GM21423 (cell line): ENCODE measurements around the gene CNR1.
A peak's percentile ranks its signal among the peaks of the same experiment; 100 is the strongest.

ENCODE experiments used
- ATAC-seq: cut with Tn5 transposase; IDR thresholded peaks from one replicate; pipeline ENCODE4 v1.9.1; 2021; ENCODE audit warnings: mild to moderate bottlenecking, moderate library complexity; ENCODE audit not compliant: unreplicated experiment

The CNR1 gene

DNA sequence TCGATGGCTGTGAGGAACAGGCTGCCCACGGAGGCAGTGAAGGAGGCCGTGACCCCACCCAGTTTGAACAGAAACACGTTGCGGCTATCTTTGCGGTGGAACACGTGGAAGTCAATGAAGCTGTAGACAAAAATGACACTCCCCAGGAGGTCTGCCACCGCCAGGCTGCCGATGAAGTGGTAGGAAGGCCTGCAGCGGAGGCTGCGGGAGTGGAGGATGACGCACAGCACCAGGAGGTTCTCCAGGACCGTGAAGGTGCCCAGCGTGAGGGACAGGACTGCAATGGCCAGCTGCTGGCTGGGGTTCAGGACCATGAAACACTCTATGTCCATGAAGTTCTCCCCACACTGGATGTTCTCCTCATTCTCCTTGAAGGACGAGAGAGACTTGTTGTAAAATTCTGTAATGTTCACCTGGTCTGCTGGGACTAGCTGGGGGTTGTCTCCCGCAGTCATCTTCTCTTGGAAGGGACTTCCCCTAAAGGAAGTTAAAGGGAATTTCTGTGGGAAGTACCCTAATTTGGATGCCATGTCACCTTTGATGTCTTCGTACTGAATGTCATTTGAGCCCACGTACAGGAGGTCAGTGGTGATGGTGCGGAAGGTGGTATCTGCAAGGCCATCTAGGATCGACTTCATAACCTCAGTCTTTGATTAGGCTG, 21.4 kb downstream of the CNR1 start:
- no peak for ATAC-seq

DNA sequence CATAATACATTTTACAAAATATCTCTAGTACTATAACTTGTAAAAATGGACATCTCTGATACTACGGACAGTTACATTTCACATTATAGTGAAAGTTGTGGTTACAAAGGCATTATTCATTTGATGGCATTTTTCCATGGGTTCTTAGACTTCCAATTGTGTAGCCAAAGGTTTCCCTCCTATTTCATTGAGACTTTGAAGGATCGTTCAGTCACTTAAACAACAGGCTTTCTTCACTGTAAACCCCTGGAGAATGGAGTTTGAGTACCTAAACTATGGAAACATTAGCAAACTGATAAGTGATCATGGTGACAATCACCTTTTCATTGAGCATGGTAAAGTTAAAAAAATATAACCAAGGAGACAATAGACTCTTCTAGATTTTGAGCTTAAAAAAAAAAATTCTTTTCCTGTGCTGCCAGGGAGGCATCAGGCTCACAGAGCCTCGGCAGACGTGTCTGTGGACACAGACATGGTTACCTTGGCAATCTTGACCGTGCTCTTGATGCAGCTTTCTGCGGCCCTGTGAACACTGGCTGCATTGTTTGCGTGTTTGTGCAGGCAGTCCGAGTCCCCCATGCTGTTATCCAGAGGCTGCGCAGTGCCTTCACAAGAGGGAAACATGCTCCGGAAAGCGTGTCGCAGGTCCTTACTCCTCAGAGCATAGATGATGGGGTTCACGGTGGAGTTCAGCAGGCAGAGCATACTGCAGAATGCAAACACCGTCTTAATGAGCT, 22.6 kb downstream of the CNR1 start:
- no peak for ATAC-seq

DNA sequence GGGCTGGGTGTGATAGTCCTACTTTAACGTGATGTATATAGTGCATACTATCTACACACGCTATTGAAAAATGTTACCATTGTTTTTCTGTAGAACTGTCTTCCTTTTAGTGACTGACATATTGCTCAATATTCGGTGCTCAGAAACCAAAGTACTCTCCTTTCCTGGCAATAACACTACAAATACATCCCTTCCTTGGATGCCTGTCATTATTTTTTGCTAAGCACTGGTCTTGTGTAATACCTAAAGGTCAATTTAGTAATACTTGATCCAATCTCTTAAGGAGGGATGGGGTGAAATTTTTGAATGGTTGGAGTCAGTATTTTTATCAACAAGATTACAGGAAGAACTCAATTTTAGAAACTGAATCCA, 23.9 kb downstream of the CNR1 start:
- no peak for ATAC-seq

DNA sequence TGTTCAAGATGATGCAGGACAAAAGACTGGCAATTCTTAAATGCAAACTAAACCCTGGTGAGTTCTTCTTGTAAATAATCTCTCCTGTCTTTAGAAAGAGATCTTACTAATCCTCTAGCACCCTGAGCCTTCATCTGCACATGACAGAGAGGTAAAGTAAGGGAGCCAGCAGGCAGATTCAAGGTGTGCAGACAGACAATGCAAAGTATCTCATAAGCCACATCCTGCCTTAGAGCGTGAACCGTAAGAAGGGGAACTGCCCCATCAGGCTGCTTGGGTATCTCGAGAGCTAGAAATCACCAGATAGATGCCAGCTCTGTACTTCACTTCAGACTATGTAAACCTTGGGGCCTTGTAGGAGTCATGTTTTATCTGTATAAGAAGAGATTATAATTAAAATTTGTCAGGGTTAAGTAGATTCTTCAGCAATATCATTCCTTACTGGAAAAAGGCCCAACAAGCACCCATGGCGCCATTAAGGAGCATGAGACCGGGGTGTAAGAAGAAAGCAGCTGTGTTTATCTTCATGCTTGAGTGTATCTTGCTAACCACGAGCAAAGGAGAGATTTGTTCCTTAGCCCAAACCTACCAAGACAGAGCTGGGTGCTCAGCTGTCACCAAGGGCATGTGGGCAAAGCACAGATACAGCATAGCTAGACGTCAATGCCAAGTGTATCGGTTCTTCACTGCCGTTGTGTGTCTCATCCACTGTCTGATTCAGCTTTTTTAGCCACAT, 24.4 kb downstream of the CNR1 start:
- peak; percentile 94 for ATAC-seq

DNA sequence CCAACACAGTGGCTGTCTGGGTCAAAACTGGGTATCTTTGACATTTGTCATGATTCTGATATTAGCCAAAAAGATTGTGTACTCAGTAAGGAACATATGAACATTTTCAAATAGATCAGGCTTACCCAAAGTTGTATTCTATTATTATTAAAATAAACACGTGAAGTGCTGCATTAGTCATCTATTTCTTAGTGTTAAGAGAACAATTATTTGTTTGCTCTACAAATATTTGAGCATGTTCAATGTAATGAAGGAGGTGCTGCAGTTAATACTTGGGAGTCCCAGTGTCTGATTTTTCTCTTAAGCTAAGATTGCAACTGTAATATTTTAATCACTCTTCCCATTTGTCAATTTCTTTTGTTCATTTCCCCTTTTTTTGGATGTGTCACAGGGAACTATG, 28.2 kb downstream of the CNR1 start:
- no peak for ATAC-seq

DNA sequence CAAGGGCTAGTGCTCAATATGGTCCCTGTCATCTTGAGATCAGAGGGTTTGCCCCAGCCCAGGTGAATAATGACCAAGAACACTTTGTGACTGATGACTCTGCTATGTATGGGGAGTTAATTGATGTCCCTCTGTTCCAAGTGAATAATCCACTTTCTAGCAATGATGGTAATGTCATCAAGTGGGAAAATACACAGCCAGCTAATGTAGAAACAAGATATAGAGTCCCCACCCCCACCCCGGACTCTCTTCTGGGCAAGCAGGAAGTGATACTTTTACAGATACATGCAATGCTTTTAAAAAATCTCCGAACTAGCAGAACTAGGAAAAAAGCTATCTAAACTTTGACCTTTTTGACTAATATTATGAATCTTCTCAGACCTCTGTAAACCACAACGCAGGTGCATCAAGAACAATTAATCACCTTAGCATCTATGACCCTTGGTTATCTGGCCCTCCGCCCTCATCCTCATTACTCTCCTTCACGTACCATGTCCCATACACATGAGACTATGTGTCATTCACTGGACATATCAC, 30.5 kb downstream of the CNR1 start:
- peak; percentile 73 for ATAC-seq

DNA sequence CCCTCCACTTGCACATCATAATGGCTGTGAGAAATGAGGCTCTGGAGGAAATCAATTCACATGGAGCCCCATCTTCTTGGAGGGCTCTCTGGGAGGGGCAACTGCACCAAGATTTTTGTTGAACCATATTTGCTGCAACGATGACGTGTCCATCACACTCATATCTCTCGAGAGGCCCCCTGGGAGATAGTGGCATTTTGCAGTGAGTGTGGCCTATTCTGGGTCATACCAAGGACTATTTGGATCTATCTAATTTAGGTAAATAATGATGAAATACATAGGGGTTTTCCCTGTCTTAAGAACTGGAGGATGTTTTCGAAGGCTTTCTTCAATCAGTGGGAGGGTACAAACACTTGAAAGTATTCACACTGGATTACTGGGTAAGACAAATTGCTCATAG, 31.6 kb downstream of the CNR1 start:
- ATAC-seq = no peak

DNA sequence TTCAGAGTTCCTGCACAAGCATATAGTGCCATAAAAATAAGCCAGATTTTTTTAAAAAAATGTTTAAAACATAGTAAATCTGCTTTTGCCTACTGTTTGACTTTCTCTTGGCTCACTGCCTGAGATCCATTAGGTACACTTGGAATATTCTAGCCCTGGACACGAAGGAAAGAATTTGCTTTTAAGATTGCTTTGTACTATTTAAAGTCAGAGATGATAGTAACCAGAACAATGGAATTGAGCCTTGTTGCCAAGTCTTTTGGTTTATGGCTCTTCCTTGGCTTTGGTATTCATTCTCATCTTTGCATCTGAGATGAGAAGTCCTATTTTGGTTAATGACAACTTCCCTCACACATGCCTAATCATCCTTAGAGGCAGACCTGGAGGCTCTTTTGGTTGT, 32.4 kb downstream of the CNR1 start:
- no peak for ATAC-seq

DNA sequence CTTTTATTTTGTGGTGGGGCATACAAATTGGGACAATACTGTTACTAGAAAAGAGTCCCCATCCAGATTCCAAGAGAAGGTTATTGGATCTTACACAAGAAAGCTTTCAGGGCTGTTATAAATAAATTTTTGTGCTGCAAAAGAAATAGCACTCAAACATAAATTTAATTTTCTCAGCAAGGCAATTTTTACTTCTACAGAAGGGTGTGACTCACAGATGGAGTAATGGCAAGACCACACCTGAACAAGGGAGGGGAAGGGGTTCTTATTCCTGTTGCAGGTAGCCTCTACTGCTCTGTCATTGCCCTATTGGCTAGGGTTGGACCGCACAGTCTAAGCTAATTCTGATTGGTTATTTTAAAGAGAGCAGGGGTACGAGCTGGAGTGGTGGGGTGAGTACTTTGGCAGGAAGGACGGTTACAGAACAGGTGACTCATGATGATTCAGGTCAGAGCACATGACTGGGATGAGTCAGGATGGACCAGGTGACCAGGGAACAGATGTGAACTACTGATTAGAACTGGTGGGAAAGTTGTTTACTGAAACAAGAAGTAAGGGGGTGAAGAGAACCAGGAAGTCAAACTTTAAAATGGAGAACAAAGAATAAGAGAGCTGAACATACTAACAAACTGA, 41.1 kb downstream of the CNR1 start:
- ATAC-seq = no peak

DNA sequence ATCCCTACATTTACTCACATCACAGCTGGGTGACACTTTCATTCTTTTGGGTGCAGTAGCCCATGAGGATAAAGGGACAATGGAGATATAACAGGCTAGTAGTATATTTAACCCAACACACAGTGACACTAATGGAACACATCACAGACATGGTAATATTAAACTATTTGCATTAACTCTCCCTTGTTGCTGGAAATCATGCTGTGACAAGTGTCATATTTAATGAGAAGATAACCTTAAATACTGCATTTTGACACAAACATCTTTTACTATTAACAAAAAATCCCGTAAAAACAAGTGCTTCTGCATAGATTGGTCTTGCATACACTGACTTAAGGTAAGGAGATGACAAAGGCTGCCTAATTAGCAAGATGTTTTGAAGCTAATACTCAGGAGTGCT, 45.5 kb downstream of the CNR1 start:
- ATAC-seq = no peak

DNA sequence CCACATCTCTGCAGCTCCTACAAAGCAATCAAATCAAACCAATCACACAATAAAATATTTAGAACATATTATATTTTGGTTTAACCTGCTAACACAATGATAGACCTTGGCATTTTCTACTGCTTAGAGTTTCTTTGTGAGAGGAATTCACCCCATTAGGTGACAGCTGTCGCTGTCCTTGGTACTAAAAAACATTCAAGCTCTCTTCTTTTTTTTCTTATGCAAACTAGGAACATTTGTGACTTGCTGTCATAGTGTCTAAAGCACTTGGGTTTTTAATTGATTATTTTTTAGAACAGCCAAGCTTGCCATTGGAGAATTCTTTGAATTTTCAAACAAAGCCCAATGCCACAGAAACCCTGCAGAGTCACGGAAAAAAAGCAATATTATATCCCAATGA, 46.4 kb downstream of the CNR1 start:
- no peak for ATAC-seq

DNA sequence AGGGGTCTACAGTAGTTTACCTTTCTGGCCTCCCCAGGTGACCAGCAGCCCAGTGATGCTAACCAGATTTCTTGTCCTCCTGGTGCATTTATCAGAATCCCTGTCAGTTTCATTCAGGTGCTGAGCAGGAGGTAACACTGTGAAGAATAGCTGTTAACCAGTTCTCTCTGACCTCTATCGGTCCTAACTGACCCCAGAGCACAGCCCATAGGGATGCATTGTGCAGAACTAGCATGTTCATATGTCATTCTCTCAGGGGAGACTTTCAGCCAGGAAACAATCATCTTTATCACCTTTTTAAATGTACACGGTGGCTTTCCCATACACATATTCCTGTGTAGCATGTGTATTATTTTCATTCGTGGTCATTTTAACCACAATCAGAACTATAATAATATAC, 49.9 kb downstream of the CNR1 start:
- no peak for ATAC-seq

DNA sequence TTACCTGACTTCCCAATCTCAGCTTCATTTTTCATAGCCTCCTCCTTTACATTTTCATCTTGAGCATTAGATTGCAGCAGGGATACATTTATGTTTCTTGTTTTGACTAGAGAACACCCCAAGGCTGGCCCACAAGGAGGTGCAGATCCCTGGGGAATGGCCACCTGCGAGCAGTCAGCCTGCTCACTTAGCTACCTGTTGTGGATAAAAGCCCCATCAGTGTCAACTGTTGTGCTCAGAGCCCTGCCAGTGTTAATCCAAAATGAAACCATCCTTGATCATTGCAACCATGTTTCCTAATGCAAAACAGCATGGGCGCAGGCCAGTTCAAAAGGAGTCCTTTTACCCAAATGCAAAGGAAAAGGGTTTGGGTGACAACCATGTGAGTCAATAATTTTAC, 50.8 kb downstream of the CNR1 start:
- no peak for ATAC-seq

DNA sequence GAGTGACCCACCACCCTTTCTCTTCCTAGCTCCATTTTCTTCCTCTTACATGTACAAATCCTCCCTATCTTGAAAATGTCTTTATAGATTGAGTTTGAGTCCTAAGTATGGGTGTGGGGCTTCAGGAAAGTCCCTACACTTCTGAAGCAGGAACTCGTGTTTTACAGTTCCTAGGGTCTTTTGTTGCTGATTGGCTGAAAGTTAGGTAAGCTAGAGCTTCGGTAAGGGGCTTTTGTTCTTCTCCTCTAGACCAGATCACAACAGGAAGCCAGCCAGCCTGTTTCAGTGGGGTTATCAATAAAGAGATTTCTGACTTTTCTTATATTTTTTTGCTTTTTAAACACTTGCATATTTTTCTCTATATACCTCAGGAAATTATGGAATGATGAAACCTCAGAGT, 51.3 kb downstream of the CNR1 start:
- ATAC-seq = no peak

DNA sequence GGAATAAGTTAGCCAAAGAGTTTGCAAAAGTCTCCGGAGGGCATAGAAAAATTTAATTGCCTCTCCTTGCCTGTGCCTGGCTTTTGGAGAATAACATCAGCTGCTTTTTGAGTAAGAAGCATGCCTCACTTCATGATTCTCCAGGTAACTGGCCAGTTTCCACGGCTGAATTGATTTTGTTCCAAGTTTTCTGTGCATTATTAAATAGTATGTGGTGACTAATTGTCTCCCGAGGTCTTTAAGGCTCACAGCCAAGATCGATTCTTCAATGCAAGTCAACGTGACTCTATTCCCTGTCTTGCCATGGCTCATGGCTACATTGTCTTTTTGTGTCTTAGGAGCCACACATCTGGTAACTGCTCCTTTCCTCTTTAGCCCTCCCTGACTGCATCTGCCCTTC, 54.2 kb downstream of the CNR1 start:
- ATAC-seq = no peak

DNA sequence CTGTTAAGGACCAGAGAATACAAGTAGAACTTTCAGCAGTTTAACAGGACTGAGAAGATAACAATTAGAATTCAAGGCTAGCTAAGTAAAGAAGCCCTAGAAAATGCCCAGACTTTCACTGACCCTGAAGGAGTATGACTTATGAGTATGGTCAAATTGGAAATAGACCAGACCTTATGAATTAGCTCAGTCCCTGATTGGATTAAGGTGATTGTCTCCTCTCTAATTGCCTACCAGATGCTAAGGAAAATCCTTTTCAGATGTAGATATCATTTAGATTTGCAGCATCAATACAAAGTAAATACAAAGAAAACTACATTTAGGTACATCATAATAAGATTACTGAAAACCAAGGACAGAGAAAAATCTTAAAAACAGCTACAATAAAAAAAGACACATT, 58.9 kb downstream of the CNR1 start:
- no peak for ATAC-seq

DNA sequence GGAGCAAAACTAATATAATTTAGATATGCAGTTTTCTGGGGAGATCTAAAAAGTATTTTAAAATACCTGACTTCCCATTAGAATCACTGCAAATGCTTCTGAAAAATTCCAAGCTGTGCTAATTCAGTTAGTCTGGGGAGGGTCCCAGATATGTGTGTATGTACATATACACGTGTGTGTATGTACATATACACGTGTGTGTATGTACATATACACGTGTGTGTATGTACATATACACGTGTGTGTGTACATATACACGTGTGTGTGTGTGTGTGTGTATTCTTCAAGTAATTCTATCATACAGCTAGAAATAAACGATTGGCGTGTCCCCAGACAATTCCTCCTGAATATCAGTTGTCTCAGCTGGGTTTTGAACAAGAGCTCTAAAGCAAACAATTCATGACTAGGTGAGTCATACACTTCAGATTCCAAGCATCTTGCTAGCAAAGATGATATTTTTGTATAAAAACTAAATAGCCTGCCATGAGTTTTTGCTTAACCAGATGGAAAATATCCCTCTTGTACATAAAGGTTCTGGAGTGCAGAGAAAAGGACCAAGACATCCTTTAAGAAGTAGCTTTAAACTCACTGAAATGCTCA, 60.3 kb downstream of the CNR1 start:
- no peak for ATAC-seq
